HG02885 (cell line): Measurements from ENCODE around the gene XIST.
"Not testable (repeated sequence)": the region's sequence is repeated elsewhere in the genome, so short reads cannot be mapped to it uniquely, and the experiment has no call there.

Experiments
- ATAC-seq: cut with Tn5 transposase; IDR thresholded peaks from one replicate; pipeline ENCODE4 v1.9.1; 2021; ENCODE audit warnings: mild to moderate bottlenecking; ENCODE audit not compliant: unreplicated experiment, poor library complexity

The XIST gene

GRCh38 chrX:73852467-73852866 is at the start of gene XIST:
TSS of gene XIST (minus strand) at chrX:73852714.
- ATAC-seq: peak; percentile 24

GRCh38 chrX:73898315-73898714 is 45.8 kb upstream of the XIST start:
- ATAC-seq: not testable (repeated sequence)

- ATAC-seq: not testable (repeated sequence)
These were observed 40.1 kb upstream of the XIST start for GRCh38 chrX:73892515-73893090.

- not testable (repeated sequence) for ATAC-seq
These were observed 29.7 kb upstream of the XIST start for GRCh38 chrX:73882260-73882659.

- ATAC-seq: no peak
These were observed 25.2 kb upstream of the XIST start for GRCh38 chrX:73877687-73878086.

GRCh38 chrX:73876911-73877310 is 24.4 kb upstream of the XIST start:
- no peak for ATAC-seq

- ATAC-seq: no peak
These were observed 16.4 kb upstream of the XIST start for GRCh38 chrX:73868916-73869315.

- ATAC-seq: no peak
These were observed 14.6 kb upstream of the XIST start for GRCh38 chrX:73867144-73867543.

- ATAC-seq: no peak
These were observed 11.3 kb upstream of the XIST start for GRCh38 chrX:73863852-73864251.

- no peak for ATAC-seq
These were observed 10.8 kb upstream of the XIST start for GRCh38 chrX:73863268-73863667.

- no peak for ATAC-seq
These were observed 7.1 kb upstream of the XIST start for GRCh38 chrX:73859622-73860021.

- peak; percentile 33 for ATAC-seq
These were observed 3.0 kb upstream of the XIST start for GRCh38 chrX:73855546-73855945.

- ATAC-seq: no peak
These were observed 492 bp downstream of the XIST start for GRCh38 chrX:73852022-73852421.

GRCh38 chrX:73851014-73852009 is 1.2 kb downstream of the XIST start:
- peak; percentile 79 for ATAC-seq

- ATAC-seq: no peak
These were observed 2.1 kb downstream of the XIST start for GRCh38 chrX:73850124-73851013.

GRCh38 chrX:73849073-73849472 is 3.4 kb downstream of the XIST start:
- ATAC-seq: no peak

GRCh38 chrX:73847991-73848390 is 4.5 kb downstream of the XIST start:
- ATAC-seq: no peak

- ATAC-seq: no peak
These were observed 5.4 kb downstream of the XIST start for GRCh38 chrX:73847100-73847499.

- ATAC-seq: no peak
These were observed 9.8 kb downstream of the XIST start for GRCh38 chrX:73842541-73843234.

- ATAC-seq: no peak
These were observed 11.2 kb downstream of the XIST start for GRCh38 chrX:73841337-73841736.
